Subcutaneous adipose tissue (tissue), 4 donors: ENCODE measurements around the gene TAF15. TPM values are rescaled to one million over a fixed set of nuclear protein-coding genes. Genes with fewer than 3 reads are reported as not detected.

Experiments used
- total RNA-seq, 4 donors: library from RNA; depleted of rRNA; stranded (reverse); fragments of >200 nt; gene quantifications; one replicate each; pipeline ENCODE4 v1.1.0, GENCODE V29; 2016
- TF ChIP-seq, protein P1 (sequence below): fragments of 450-650 bp; IDR thresholded peaks from one replicate; pipeline ENCODE4 v1.5.1; 2016; ENCODE audit warnings: low read depth, mild to moderate bottlenecking, control low read depth, antibody characterized with exemption, moderate library complexity

TAF15 gene
- total RNA-seq, 4 donors from 2014 or later: 69.1 to 106 (median 78.7) TPM

DNA sequence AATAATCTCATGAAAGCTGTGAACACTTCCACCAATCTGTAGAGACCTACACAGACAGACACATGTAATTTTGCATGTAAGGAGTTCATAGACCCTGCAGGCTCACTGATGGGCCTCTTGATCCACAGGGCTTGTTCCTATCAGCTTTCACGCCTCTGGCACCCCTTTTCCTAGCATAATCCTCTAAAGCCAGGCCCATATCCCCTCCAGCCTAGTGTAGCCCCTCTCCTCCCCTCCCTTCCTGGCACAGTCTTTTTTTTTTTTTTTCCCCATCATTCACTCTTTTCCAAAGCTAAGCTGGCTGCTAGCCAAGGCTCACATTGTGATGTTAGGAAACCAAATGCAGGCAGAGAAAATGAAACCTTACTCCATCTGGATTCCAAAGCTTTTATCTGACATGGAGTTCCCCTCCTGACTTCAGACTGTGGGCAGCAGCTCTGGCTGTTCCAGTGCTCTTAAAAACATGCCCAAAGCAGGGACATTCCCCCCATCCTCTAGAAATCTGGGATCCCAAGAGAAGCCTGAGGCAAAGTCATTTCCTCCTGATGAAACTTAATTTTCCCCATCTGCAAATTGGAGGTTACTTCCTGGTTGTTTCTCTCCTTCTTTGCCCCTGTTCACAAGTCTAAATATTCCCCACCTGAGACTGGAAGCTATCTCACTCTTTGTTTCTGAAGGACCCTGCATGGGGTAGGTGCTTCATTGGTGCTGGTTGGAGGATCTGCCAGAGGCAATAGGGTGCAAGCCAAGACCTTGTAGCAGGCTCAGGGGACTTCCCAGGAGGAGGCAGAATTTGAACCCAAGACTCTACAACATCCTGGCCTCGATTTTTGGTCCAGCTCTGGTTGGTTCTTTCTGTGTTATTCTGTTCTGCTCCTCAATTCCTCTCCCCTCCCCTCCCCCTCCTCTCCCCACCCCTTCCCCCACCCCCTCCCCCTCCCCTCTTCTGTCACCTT lies 80.8 kb downstream of the TAF15 start:
- TF ChIP-seq, protein P1, sequence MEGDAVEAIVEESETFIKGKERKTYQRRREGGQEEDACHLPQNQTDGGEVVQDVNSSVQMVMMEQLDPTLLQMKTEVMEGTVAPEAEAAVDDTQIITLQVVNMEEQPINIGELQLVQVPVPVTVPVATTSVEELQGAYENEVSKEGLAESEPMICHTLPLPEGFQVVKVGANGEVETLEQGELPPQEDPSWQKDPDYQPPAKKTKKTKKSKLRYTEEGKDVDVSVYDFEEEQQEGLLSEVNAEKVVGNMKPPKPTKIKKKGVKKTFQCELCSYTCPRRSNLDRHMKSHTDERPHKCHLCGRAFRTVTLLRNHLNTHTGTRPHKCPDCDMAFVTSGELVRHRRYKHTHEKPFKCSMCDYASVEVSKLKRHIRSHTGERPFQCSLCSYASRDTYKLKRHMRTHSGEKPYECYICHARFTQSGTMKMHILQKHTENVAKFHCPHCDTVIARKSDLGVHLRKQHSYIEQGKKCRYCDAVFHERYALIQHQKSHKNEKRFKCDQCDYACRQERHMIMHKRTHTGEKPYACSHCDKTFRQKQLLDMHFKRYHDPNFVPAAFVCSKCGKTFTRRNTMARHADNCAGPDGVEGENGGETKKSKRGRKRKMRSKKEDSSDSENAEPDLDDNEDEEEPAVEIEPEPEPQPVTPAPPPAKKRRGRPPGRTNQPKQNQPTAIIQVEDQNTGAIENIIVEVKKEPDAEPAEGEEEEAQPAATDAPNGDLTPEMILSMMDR: no peak

DNA sequence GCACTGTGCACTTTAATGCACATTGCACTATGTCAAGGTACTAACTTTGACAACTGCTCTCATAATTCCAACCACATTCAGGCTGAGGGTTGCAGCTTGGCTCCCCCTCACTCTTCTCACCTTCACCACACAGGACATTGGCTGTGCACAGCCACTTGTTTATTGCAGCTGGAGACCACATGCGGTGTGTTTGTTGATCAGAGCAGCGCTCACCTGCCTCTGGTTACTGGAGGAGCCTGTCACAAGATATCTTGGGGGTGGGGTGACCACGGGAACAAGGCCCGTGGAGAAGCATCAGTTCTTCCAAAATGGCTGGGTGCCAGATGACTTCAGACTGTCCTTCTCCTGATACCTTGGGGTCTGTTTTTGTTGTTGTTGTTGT lies 81.5 kb downstream of the TAF15 start:
- TF ChIP-seq, protein P1: no peak

DNA sequence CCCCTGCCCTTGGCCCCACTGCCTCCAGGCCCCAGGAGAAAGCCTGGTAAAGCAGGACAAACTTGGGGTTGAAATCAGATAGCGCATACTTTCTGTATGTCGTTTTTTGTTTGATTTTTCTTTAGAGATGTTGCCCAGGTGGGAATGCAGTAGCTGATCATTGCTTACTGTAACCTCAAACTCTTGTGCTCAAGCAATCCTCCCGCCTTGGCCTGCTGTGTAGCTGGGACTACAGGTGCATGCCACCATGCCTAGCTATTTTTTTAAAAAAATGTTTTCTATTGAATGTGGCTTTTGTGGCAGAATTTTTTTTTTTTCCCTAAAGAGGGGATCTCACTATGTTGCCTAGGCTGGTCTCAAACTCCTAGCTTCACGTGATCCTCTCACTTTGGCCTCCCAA lies 82.0 kb downstream of the TAF15 start:
- TF ChIP-seq, protein P1: no peak

DNA sequence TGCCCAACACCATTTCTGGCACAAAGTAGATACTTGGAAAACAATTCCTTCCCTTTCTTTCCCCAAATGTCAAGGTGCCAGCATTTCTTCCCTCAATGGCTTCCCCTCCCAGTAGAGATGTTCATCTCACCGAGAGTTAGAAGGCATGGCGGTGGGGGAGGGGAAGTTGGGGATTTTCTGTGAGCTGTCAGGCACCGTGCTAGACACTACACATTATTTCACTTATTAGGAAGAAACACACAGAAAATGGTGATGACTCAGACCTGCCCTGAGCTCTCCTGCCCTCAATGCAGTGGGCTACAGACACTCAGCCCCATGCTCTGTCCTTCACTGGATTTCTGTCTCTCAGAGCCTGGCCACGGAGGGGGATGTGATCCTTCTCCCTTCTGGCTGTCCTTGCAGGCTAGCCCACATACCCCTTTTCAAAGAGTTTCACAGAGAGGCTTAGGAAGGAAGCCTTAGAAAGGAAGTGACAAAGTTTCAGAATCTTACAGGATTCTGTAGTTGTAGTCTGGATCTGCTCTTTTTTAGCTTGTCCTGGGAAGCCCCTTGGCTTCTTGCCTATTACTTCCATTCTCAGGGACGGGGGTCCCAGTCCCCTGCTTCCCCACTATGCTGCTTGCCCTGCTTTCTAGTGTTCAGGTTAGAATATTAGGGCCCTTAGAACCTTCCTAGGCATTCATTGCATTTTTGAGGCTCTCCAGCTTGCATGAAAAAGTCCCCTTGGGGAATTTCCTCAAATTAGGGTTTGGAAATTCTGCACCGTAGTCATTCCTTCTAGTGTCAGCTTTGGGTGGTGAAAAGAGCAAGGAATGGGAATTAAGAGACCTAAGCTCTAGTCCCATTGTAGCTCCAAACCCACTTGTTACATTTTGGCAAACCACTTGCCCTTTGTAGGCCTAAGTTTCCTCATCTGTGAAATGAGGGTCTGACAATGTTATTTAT lies 83.1 kb downstream of the TAF15 start:
- TF ChIP-seq, protein P1: no peak

DNA sequence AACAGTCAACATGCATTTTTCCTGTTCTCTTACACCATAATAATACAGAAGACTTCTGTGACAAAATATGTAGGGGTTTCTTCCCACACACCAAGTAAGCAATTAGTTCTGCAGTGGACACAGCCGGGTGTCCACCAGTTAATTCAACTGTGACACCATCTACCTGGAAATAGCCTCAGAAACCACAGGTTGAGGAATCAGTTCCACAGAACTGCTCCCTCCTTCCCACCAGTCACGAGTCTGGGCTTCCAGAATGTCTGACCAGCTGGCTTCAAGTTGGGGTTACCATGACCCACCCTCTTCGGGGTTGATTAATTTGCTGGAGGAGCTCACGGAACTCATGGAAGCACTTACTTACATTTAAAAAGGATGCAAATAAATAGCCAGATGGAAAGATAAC lies 84.5 kb downstream of the TAF15 start:
- TF ChIP-seq, protein P1: no peak

DNA sequence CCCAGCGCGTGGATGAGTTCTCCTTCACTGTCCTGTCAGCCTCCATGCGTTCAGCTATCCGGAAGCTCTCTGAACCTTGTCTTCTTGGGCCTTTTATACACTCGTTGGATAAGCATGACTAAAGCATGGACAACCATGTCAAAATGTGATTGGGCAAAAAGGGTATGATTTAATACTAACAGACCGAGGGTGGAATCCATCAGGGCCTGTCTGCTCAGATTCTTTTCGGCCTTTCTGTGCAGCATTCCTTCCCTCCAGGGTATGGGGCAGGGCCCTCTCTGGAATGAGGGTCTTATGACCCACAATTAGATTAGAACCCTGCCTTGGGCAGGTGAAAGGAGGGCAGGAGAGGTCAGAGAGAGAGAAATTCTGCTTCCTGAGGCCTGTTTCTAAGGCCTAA lies 84.9 kb downstream of the TAF15 start:
- TF ChIP-seq, protein P1: no peak
